Measurements from ENCODE around the gene MOCS3. TPM values are rescaled to one million over a fixed set of nuclear protein-coding genes. Genes with fewer than 3 reads are reported as not detected.
A peak's percentile ranks its signal among the peaks of the same experiment; 100 is the strongest.

MOCS3 gene
- total and polyA plus RNA-seq, 12 donors, result 0.95 to 3.2 (median 2.5) TPM

DNA sequence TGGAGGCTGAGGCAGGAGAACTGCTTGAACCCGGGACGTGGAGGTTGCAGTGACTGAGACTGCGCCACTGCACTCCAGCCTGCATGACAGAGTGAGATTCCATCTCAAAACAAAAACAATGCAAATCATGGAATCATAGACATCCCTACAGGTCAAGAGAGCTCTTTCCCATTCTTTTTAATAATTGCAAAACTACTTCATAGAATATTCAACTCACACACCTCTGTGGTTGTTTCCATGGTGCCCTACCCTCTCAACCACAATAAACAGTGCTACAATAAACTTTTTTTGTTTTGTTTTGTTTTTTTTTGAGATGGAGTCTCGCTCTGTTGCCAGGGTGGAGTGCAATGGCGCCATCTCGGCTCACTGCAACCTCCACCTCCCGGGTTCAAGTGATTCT is 15.5 kb upstream of the MOCS3 start:
- Histone ChIP-seq H3K36me3 (peaks cover 0 to 100% (median 68%) of the 10 kb centered on the region in 9 donors), H3K27ac (no peak overlapping the region), H3K4me3 (no peak overlapping the region), H3K9me3 (no peaks in the 10 kb centered on the region), H3K27me3 (no peaks in the 10 kb centered on the region), H3K4me1 (peaks cover 0 to 5% (median 2%) of the 10 kb centered on the region in 9 donors)
- 95 to 96% methylated on average over 7 of the region's 7 CpGs for WGBS, 2 donors
- DNase-seq, result no peak
- intact Hi-C loops (cut with DNase I), result no loop called here
- TF ChIP-seq, protein P1, sequence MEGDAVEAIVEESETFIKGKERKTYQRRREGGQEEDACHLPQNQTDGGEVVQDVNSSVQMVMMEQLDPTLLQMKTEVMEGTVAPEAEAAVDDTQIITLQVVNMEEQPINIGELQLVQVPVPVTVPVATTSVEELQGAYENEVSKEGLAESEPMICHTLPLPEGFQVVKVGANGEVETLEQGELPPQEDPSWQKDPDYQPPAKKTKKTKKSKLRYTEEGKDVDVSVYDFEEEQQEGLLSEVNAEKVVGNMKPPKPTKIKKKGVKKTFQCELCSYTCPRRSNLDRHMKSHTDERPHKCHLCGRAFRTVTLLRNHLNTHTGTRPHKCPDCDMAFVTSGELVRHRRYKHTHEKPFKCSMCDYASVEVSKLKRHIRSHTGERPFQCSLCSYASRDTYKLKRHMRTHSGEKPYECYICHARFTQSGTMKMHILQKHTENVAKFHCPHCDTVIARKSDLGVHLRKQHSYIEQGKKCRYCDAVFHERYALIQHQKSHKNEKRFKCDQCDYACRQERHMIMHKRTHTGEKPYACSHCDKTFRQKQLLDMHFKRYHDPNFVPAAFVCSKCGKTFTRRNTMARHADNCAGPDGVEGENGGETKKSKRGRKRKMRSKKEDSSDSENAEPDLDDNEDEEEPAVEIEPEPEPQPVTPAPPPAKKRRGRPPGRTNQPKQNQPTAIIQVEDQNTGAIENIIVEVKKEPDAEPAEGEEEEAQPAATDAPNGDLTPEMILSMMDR (IDR thresholded peaks at IDR 0.05), result no peak
- ATAC-seq, result no peak

DNA sequence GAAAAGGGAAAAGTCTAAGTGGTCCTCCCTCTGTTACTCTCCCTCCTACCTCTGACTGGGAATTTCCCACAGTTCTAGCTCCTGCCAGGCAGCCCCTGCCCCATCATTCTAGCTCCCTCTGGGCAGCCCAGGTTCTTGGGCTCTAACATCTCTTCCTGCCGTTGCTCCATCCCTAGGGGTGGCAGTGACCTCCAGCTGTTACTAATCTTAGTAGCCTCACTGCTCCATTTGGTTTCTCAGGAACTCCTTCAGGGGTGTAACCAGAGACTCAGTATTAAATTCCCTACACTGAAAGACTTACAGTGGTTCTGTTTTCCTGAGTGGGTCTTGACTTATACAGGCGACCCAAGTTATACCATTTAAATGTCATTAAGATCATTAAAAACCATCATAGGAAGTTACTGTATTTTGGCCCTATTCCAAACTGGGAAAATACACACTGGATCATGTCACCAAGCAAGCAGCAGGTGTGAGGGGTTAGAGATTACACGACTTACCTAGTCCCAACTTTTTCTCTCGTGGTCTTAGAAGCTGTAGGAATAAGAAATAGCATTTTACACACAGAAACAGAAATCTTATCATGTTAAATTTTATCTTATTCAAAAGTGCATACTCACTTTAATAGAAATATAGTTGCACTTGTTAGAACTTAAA is 10.4 kb upstream of the MOCS3 start:
- TF ChIP-seq, protein P1 (IDR thresholded peaks at IDR 0.05), result no peak
- intact Hi-C loops (cut with DNase I), result no loop called here
- 73 to 75% methylated on average over 4 of the region's 4 CpGs for WGBS, 2 donors
- DNase-seq (no peak), ATAC-seq (peak in 2 of 8 donors; percentile 11 to 26)
- peaks cover 0 to 100% (median 80%) of the 10 kb centered on the region in 9 donors for H3K36me3 ChIP-seq
- no peak overlapping the region for H3K4me3 ChIP-seq
- H3K4me1 ChIP-seq, result peaks cover 0 to 16% (median 5%) of the 10 kb centered on the region in 9 donors
- no peaks in the 10 kb centered on the region for H3K27me3 ChIP-seq
- H3K9me3 ChIP-seq, result no peaks in the 10 kb centered on the region
- H3K27ac ChIP-seq, result no peak overlapping the region

DNA sequence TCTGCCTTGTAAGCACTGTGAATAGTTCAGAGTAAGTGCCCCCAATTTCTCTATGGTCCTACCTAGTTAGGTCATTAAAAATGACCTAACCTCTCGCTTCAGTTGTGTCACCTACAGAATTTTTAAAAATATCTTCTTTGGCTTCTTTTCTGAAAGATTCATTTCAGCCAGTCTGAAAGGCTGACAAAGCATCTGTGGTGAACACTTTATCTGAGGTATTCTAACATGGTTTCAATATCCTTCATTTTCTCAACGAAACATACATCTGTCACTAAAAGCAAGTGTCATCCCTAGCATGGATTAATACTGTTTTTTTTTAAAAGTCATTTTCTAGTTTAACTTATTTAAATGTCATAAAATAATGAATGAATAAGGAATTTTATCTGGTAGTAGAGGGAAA is 5.4 kb upstream of the MOCS3 start:
- TF ChIP-seq, protein P1 (IDR thresholded peaks at IDR 0.05), result no peak
- peaks cover 6 to 46% (median 30%) of the 10 kb centered on the region in 9 donors for H3K4me1 ChIP-seq
- 90% methylated on average over 2 of the region's 2 CpGs for WGBS, 2 donors
- H3K27me3 ChIP-seq, result no peaks in the 10 kb centered on the region
- H3K27ac ChIP-seq, result no peak overlapping the region
- DNase-seq (no peak), ATAC-seq (no peak)
- H3K4me3 ChIP-seq, result no peak overlapping the region
- no peaks in the 10 kb centered on the region for H3K9me3 ChIP-seq
- H3K36me3 ChIP-seq, result peaks cover 0 to 74% (median 48%) of the 10 kb centered on the region in 9 donors
- intact Hi-C loops (cut with DNase I), result no loop called here

DNA sequence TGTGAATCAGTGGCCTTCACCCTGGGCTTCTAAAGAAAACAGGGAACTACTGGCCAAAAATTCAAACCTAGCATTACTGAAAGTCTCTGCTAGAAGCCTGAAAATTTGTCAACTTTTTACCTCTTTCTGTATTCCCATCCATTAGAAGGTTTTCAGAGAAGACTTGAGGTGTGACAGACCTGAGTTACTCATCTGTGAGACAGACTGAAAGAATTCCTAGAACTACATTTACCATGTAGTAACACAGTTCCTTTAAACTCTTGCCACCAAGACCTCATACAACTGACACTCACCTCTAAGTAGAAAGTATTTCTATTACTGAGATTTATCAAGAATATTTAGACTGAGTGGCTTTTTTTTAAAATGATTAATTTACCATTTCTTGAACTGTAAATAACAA is 4.8 kb upstream of the MOCS3 start:
- Histone ChIP-seq H3K4me3 (no peak overlapping the region), H3K36me3 (peaks cover 0 to 68% (median 41%) of the 10 kb centered on the region in 9 donors), H3K27me3 (no peaks in the 10 kb centered on the region), H3K4me1 (peaks cover 6 to 40% (median 30%) of the 10 kb centered on the region in 9 donors), H3K27ac (no peak overlapping the region), H3K9me3 (no peaks in the 10 kb centered on the region)
- intact Hi-C loops (cut with DNase I), result no loop called here
- DNase-seq (no peak), ATAC-seq (no peak)
- TF ChIP-seq, protein P1 (IDR thresholded peaks at IDR 0.05), result no peak
